Ishikawa (cell line): ENCODE data around the gene NAA50.

ENCODE experiments used
- CEBPB ChIP-seq: IDR thresholded peaks from 2 replicates; pipeline ENCODE4 v1.6.1; 2012
- CREB1 ChIP-seq: IDR thresholded peaks from 2 replicates; pipeline ENCODE4 v1.6.1; 2012; ENCODE audit warnings: low read depth
- EGR1 ChIP-seq: IDR thresholded peaks from 2 replicates; pipeline ENCODE4 v1.6.1; 2012
- EP300 ChIP-seq: IDR thresholded peaks from 2 replicates; pipeline ENCODE4 v1.6.1; 2012; ENCODE audit warnings: borderline replicate concordance
- FOXM1 ChIP-seq: IDR thresholded peaks from 2 replicates; pipeline ENCODE4 v1.6.1; 2012; ENCODE audit warnings: low read depth, borderline replicate concordance
- NFIC ChIP-seq: IDR thresholded peaks from 2 replicates; pipeline ENCODE4 v1.6.1; 2012
- RAD21 ChIP-seq: IDR thresholded peaks from 2 replicates; pipeline ENCODE4 v1.6.1; 2012; ENCODE audit warnings: low read depth
- TAF1 ChIP-seq: IDR thresholded peaks from 2 replicates; pipeline ENCODE4 v1.6.1; 2012; ENCODE audit warnings: low read depth, mild to moderate bottlenecking
- TCF12 ChIP-seq: IDR thresholded peaks from 2 replicates; pipeline ENCODE4 v1.6.1; 2012; ENCODE audit warnings: low read depth
- TEAD4 ChIP-seq: IDR thresholded peaks from 2 replicates; pipeline ENCODE4 v1.6.1; 2012
- USF1 ChIP-seq: IDR thresholded peaks from 2 replicates; pipeline ENCODE4 v1.6.1; 2012
- YY1 ChIP-seq: IDR thresholded peaks from 2 replicates; pipeline ENCODE4 v1.6.1; 2012; ENCODE audit warnings: low read depth
- ZBTB7A ChIP-seq: IDR thresholded peaks from 2 replicates; pipeline ENCODE4 v1.6.1; 2012; ENCODE audit warnings: low read depth
- TF ChIP-seq, protein P1 (sequence below): IDR thresholded peaks from 2 replicates; pipeline ENCODE4 v1.6.1; 2012
- TF ChIP-seq, protein P2 (sequence below): IDR thresholded peaks from 2 replicates; pipeline ENCODE4 v1.6.1; 2012; ENCODE audit warnings: low read depth, mild to moderate bottlenecking

NAA50 gene

DNA sequence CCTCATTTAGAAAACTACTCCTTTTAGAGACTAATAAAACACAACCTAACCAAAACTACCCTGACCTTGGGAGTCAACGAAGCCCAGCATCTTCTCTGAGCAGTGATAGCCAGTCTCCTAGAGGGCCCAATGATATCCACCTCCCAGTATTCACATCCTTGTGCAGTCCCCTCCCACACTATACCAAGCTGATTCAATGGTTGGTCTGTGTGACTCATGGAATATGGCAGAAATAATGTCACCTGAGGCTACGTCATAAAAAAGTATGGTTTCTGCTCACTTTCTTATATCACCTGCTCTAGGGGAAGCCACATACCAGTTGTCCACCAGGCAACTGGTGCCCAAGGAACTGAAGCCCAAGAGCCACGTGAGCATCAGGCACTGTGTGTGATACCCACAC lies 28.2 kb downstream of the NAA50 start:
- TF ChIP-seq YY1, result no peak
- no peak for TF ChIP-seq TCF12
- no peak for TF ChIP-seq EGR1
- no peak for TF ChIP-seq RAD21
- TF ChIP-seq TEAD4, result no peak

DNA sequence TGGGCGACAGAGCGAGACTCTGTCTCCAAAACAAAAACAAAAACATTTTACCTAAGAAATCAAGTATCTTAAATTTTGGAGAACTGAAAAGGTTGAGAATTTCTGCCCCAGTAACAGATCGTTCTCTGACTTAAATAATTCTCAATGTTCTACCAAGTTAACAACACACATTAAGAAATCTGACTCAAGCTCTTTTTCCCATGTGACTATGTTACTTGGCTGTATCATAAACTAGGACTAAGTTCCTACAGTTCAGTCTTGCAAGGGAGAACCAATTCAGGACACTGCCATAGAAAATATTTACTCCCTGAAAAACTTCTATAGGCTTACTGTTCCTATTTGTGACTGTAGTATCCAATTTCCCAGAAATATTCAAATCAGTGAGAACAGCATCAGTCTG lies 28.7 kb downstream of the NAA50 start:
- TF ChIP-seq YY1 (no peak), TAF1 (no peak), CREB1 (no peak), ZBTB7A (no peak), NFIC (no peak)
- TF ChIP-seq, protein P1, sequence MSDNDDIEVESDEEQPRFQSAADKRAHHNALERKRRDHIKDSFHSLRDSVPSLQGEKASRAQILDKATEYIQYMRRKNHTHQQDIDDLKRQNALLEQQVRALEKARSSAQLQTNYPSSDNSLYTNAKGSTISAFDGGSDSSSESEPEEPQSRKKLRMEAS, result no peak

DNA sequence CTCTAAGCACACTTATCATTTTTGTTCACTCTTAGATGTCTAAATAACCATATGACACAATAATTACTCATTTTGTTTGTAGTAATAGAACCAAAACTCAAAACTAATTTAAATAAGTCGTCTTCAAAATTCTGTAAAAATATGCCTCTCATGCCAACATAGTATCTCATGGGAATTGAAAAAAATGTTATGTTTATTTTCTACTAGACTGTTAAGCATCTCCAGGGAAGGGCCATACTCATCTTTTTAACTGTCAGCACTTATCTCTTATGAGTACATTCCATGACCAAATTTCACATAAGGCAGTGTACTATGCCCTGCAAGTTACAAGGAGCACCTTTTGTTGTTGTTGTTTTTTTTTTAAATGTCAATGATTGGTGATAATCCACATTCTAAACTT lies 31.3 kb downstream of the NAA50 start:
- TF ChIP-seq FOXM1 (no peak), CREB1 (no peak), TAF1 (no peak)

DNA sequence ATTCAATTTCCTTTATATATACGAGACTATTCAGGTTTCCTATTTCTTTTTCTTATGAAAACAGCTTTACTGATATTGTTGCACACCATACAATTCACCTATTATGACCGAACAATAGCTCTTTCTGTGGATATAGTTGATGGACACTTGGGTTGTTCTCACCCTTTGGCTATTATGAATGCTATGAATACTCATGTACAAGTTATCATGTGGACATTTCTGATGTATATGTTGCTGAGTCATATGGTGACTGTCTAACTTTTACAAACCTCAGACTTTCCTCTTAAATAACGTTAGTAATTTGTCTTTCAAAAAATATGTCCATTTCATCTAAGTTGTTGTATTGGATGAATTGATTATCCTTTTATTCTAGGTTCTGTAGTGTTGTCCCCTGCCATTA lies 33.9 kb downstream of the NAA50 start:
- no peak for TF ChIP-seq EGR1
- no peak for TF ChIP-seq TCF12
- no peak for TF ChIP-seq TAF1
- no peak for TF ChIP-seq CREB1
- no peak for TF ChIP-seq EP300
- TF ChIP-seq ZBTB7A, result no peak
- TF ChIP-seq NFIC, result no peak
- no peak for TF ChIP-seq CEBPB
- TF ChIP-seq YY1, result no peak
- TF ChIP-seq, protein P2, sequence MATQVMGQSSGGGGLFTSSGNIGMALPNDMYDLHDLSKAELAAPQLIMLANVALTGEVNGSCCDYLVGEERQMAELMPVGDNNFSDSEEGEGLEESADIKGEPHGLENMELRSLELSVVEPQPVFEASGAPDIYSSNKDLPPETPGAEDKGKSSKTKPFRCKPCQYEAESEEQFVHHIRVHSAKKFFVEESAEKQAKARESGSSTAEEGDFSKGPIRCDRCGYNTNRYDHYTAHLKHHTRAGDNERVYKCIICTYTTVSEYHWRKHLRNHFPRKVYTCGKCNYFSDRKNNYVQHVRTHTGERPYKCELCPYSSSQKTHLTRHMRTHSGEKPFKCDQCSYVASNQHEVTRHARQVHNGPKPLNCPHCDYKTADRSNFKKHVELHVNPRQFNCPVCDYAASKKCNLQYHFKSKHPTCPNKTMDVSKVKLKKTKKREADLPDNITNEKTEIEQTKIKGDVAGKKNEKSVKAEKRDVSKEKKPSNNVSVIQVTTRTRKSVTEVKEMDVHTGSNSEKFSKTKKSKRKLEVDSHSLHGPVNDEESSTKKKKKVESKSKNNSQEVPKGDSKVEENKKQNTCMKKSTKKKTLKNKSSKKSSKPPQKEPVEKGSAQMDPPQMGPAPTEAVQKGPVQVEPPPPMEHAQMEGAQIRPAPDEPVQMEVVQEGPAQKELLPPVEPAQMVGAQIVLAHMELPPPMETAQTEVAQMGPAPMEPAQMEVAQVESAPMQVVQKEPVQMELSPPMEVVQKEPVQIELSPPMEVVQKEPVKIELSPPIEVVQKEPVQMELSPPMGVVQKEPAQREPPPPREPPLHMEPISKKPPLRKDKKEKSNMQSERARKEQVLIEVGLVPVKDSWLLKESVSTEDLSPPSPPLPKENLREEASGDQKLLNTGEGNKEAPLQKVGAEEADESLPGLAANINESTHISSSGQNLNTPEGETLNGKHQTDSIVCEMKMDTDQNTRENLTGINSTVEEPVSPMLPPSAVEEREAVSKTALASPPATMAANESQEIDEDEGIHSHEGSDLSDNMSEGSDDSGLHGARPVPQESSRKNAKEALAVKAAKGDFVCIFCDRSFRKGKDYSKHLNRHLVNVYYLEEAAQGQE, result no peak
- no peak for TF ChIP-seq RAD21
- TF ChIP-seq USF1, result no peak
- TF ChIP-seq, protein P1, result no peak
- TF ChIP-seq FOXM1, result no peak
- no peak for TF ChIP-seq TEAD4

DNA sequence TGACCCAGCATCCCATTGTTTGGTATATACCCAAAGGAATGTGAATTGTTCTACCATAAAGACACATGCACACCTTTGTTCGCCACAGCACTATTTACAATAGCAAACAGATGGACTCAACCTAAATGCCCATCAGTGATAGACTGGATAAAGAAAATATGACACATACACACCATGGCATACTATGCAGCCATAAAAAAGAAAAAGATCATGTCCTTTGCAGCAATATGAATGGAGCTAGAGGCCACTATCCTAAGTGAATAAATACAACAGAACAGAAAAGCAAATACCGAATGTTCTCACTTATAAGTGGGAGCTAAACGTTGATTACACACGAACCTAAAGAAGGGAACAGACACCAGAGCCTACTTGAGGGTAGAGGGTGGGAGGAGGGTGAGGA lies 38.2 kb downstream of the NAA50 start:
- TF ChIP-seq FOXM1, result no peak
- TF ChIP-seq, protein P1, result no peak
- TF ChIP-seq EP300, result no peak
- TF ChIP-seq NFIC, result no peak
- no peak for TF ChIP-seq YY1
- no peak for TF ChIP-seq ZBTB7A
- no peak for TF ChIP-seq CEBPB
- TF ChIP-seq TCF12, result no peak
- no peak for TF ChIP-seq USF1
- TF ChIP-seq TAF1, result no peak
- TF ChIP-seq, protein P2, result no peak
- TF ChIP-seq RAD21, result no peak
- no peak for TF ChIP-seq CREB1
- TF ChIP-seq TEAD4, result no peak
- TF ChIP-seq EGR1, result no peak

DNA sequence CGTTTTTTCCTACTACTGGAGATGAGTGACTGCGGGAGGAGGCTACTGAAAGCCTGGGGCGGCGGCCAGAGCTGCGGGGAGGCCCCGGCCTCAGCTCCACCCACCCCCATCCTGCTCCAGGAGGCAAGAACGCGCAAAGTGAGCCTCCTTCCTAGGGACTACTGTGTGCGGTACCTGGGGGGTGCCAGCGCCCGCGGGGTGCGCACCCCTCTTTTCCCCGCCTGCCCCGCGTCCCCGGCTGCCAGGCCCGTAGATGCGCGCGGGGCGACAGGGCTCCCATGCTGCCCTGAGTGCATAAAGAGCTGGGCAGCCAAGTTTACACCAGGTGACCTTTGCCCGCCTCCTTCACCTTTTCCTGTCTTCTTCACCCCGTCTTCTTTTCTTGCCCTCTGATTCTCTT lies 47.1 kb downstream of the NAA50 start:
- no peak for TF ChIP-seq USF1
